Gastrocnemius medialis (tissue), 4 donors: ENCODE measurements around the gene BRF1.

Source experiments
- CTCF ChIP-seq, 5 experiments: fragments of 450-650 bp in 3 of 5; fragments of 200-600 bp in 2 of 5; sonication (generic) in 2 of 5; IDR thresholded peaks in 4 of 5; conservative IDR thresholded peaks in 1 of 5; 1 replicate in 4 of 5; 2 replicates in 1 of 5; pipeline ENCODE4 v1.5.1; 2016 to 2019; ENCODE audit warnings: antibody characterized with exemption in 5 of 5, mild to moderate bottlenecking in 3 of 5, moderate library complexity in 3 of 5
- POLR2A ChIP-seq, 2 donors: fragments of 450-650 bp; IDR thresholded peaks; one replicate each; pipeline ENCODE4 v1.6.1; 2017; ENCODE audit warnings: antibody characterized with exemption in 2 of 2, mild to moderate bottlenecking in 2 of 2, moderate library complexity in 2 of 2

- no peak for TF ChIP-seq CTCF (IDR thresholded peaks at IDR 0.05 in 4 of 5, conservative IDR thresholded peaks at IDR 0.05 in 1 of 5)
- TF ChIP-seq POLR2A (IDR thresholded peaks at IDR 0.05): no peak
These were observed 48.3 kb upstream of the BRF1 start for GRCh38 chr14:105348945-105349699.
